HEK293T (cell line): Measurements from ENCODE around the gene PIK3R5.

Experiments
- CTCF ChIA-PET: fragments of 350-600 bp; formaldehyde crosslinking; extraction: SDS; loops from one replicate; lab custom pipeline; 2021; ENCODE audit warnings: antibody characterized with exemption, inconsistent platforms; lab: Yijun Ruan, JAX
- POLR2A ChIA-PET: fragments of 350-600 bp; formaldehyde crosslinking; extraction: SDS; loops from one replicate; lab custom pipeline; 2020; ENCODE audit warnings: antibody characterized with exemption, inconsistent platforms; lab: Yijun Ruan, JAX
- DNase-seq: peaks from one replicate; pipeline ENCODE4 v3.0.0; 2012; ENCODE audit warnings: mixed read lengths; ENCODE audit errors: extremely low spot score
- ARNT ChIP-seq: fragments of 450-650 bp; IDR thresholded peaks from 2 replicates; pipeline ENCODE4 v1.6.1; 2017; ENCODE audit warnings: mild to moderate bottlenecking
- BHLHE40 ChIP-seq: fragments of 450-650 bp; IDR thresholded peaks from 2 replicates; pipeline ENCODE4 v1.6.1; 2016; ENCODE audit warnings: mild to moderate bottlenecking, moderate library complexity, borderline replicate concordance
- CTBP1 ChIP-seq: fragments of 450-650 bp; IDR thresholded peaks from 2 replicates; pipeline ENCODE4 v1.6.1; 2016; ENCODE audit warnings: borderline replicate concordance
- ELF4 ChIP-seq: fragments of 450-650 bp; IDR thresholded peaks from 2 replicates; pipeline ENCODE4 v1.6.1; 2017; ENCODE audit warnings: antibody characterized with exemption
- FOXA1 ChIP-seq: fragments of 450-650 bp; IDR thresholded peaks from 2 replicates; pipeline ENCODE4 v1.6.1; 2016; ENCODE audit warnings: mild to moderate bottlenecking
- FOXK2 ChIP-seq: fragments of 450-650 bp; IDR thresholded peaks from 2 replicates; pipeline ENCODE4 v1.6.1; 2016; ENCODE audit warnings: mild to moderate bottlenecking
- FOXM1 ChIP-seq: fragments of 450-650 bp; IDR thresholded peaks from 2 replicates; pipeline ENCODE4 v1.6.1; 2017; ENCODE audit warnings: mild to moderate bottlenecking, borderline replicate concordance
- HDGF ChIP-seq: fragments of 450-650 bp; IDR thresholded peaks from 2 replicates; pipeline ENCODE4 v1.6.1; 2017; ENCODE audit warnings: antibody characterized with exemption, borderline replicate concordance
- L3MBTL2 ChIP-seq: fragments of 450-650 bp; conservative IDR thresholded peaks from 2 replicates; pipeline ENCODE4 v1.6.1; 2016; ENCODE audit warnings: mild to moderate bottlenecking
- LEF1 ChIP-seq: fragments of 450-650 bp; IDR thresholded peaks from 2 replicates; pipeline ENCODE4 v1.6.1; 2017; ENCODE audit warnings: mild to moderate bottlenecking, borderline replicate concordance
- NFRKB ChIP-seq: fragments of 450-650 bp; IDR thresholded peaks from 2 replicates; pipeline ENCODE4 v1.6.1; 2016; ENCODE audit warnings: mild to moderate bottlenecking, moderate library complexity
- PKNOX1 ChIP-seq: fragments of 450-650 bp; IDR thresholded peaks from 2 replicates; pipeline ENCODE4 v1.6.1; 2016
- SP1 ChIP-seq: fragments of 450-650 bp; IDR thresholded peaks from 2 replicates; pipeline ENCODE4 v1.6.1; 2017
- SUZ12 ChIP-seq: fragments of 450-650 bp; IDR thresholded peaks from 2 replicates; pipeline ENCODE4 v1.6.1; 2016; ENCODE audit warnings: mild to moderate bottlenecking
- TARDBP ChIP-seq: fragments of 450-650 bp; IDR thresholded peaks from 2 replicates; pipeline ENCODE4 v1.6.1; 2016
- ZNF384 ChIP-seq: fragments of 450-650 bp; IDR thresholded peaks from 2 replicates; pipeline ENCODE4 v1.6.1; 2016

The PIK3R5 gene

GRCh38 chr17:8855477-8856204 is 109.9 kb downstream of the PIK3R5 start:
- TF ChIP-seq TARDBP (no peak), FOXA1 (no peak), CTBP1 (no peak), LEF1 (no peak), SUZ12 (no peak), ELF4 (no peak), BHLHE40 (no peak), NFRKB (no peak), FOXM1 (no peak), ZNF384 (no peak), HDGF (no peak), ARNT (no peak), SP1 (no peak), FOXK2 (no peak), L3MBTL2 (no peak)
- ChIA-PET CTCF (no interaction called here), POLR2A (no interaction called here)
- DNase-seq: no peak

DNA sequence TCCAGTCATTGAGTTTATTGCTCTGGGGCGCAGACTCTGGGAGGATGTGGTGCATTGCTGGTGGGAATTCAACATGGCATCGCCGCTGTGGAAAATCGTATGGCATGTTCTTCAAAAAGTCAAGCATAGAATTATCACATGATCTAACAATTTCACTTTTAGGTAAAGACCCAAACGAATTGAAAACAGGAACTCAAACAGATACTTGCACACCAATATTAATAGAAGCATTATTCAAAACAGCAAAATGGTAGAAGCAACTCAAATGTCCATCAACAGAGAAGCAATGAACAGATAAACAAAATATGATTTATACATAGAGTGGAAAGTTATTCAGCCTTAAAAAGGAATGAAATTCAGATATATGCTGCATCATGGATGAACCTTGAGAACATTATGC is 113.9 kb downstream of the PIK3R5 start:
- ChIA-PET POLR2A (no interaction called here), CTCF (no interaction called here)
- DNase-seq: no peak
- no peak for TF ChIP-seq PKNOX1
- TF ChIP-seq BHLHE40: no peak
- TF ChIP-seq HDGF: no peak
- no peak for TF ChIP-seq NFRKB
- TF ChIP-seq FOXK2: no peak
- TF ChIP-seq ZNF384: no peak

GRCh38 chr17:8849311-8850041 is 116.0 kb downstream of the PIK3R5 start:
- POLR2A ChIA-PET: no interaction called here
- TF ChIP-seq SP1: no peak
- no peak for TF ChIP-seq FOXM1
- no peak for TF ChIP-seq L3MBTL2
- TF ChIP-seq FOXA1: no peak
- TF ChIP-seq ELF4: no peak
- TF ChIP-seq NFRKB: no peak
- TF ChIP-seq PKNOX1: no peak
- TF ChIP-seq LEF1: no peak
- DNase-seq: no peak
- CTCF ChIA-PET: no interaction called here

DNA sequence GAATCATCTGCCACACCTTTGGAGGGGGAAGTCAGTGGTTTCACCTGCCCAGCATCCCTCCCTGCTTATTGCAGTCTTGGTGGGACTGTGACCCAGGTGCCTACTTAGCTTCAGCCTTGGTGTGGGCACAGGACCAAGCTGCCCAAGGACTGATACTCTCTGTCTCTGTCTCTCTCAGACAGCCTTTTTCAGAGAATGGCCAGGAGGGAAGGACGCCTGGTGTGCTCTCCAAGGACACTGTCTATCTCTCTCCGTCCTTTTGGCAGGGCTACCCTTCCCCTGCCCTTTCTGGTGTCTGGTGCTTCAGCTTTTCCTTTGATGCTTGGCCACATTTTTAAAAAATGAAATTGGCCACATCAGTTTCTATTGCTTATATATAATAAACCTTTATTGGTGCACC is 117.6 kb downstream of the PIK3R5 start:
- ChIA-PET CTCF (no interaction called here), POLR2A (no interaction called here)
- no peak for DNase-seq
- TF ChIP-seq SUZ12 (no peak), L3MBTL2 (no peak), TARDBP (no peak), FOXA1 (no peak), BHLHE40 (no peak), HDGF (no peak), NFRKB (no peak), ARNT (no peak), CTBP1 (no peak), ELF4 (no peak), FOXM1 (no peak)

DNA sequence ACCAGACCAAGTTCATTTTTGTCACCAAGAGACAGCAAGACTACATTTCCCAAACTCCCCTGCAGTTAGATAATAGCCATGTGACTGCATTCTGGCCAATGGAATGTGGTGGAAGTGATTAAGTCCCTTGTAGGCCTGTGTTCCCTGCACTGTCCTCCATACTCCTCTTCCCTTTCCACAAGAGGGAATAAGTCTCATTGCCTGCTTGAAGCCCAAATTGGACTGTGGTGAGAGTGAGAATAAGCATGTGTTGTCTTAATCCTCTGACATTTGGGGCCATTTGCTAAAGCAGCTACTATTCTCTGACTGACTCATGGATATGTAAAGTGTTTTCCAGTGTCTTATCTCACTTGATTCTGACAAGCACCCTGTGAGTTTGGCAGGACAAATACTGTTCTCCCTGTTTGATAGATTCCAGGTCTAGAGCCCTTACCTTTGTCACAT is 118.7 kb downstream of the PIK3R5 start:
- POLR2A ChIA-PET: no interaction called here
- DNase-seq: peak; percentile 57

More for the DNA sequence above, 118.7 kb downstream of the PIK3R5 start:
- no peak for TF ChIP-seq PKNOX1
- TF ChIP-seq SP1: no peak
- TF ChIP-seq FOXM1: no peak
- no peak for TF ChIP-seq HDGF
- TF ChIP-seq BHLHE40: no peak
- CTCF ChIA-PET: no interaction called here
